Measurements from ENCODE around the gene SCYGR8.
"Not testable (repeated sequence)": the region's sequence is repeated elsewhere in the genome, so short reads cannot be mapped to it uniquely, and the experiment has no call there.

Gene SCYGR8, protein sequence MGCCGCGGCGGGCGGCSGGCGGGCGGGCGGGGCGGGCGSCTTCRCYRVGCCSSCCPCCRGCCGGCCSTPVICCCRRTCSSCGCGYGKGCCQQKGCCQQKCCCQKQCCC

GRCh38 chr2:227745594-227745993 is at the start of gene SCYGR8:
TSS of gene SCYGR8 (plus strand) at chr2:227745894. CDS start at chr2:227745894, 0 bp downstream.
- no peak for DNase-seq

DNA sequence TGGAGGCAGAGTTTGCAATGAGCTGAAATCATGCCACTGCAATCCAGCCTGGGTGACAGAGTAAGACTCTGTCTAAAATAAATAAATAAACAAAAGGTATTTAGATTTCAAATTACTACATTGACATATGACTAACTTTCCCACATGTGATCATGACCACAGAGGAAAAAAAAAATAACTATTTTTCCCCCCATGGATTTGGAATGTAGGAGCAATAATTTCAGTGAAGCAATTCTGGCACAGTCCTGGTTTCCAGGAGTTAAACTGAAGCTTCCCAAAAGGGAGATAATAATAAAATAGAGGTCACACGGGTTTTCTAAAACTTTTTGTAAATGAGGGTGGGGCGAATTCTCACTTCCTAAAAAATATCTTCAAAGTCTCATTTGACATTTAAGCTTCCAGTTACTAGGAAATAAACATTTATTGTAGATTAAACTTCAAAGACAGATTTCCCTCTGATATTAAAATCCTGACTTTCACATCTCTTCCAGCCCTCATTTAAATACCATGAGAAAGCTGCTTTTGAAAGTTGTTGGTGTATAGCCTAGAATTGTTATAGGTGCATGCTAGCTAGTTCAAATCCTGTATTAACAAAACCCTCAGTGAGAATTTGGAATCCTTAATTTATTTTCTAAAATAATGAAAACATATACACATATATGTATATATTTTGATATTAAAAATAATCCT is 48.6 kb upstream of the SCYGR8 start:
- DNase-seq: no peak

DNA sequence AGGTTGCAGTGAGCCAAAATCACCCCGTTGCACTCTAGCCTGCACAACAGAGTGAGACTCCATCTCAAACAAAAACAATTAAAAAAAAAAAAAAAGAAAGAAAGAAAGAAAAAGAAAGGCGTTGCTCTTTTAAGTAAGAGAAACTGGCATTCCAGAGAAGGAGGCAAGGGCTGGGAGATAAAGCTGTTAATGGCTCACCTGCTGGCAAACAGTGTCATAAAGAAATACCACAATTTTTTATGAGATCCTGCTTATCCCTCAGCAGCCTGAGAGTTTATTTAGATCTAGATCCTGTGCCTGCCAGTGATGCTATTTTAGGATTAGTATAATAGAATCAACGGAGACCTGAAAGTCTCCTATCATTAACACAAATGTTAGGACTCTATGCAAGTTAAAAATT is 44.1 kb upstream of the SCYGR8 start:
- DNase-seq: no peak

- DNase-seq: peak; percentile 81
Observed at GRCh38 chr2:227703280-227703732, 42.4 kb upstream of the SCYGR8 start.

- DNase-seq: no peak
Observed at GRCh38 chr2:227703961-227704360, 41.7 kb upstream of the SCYGR8 start.

DNA sequence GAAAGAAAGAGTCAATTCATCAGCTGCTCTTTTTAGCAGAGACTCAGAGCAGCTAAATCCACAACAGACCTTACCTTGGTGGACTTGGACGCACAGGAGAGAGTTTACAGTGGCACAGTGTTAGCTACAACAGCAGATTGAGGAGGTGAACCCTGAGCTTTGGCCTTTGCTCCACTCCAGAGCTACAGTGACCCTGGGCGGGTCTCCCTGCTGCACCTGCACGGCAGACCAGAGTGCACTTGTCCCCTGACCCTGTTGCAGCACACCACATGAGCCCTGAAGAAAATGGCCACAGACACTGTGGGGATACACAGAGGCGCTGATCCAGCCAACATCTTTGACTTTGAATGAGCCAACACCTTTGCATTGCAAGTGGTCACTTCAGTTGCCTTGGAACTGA is 38.8 kb upstream of the SCYGR8 start:
- no peak for DNase-seq

DNA sequence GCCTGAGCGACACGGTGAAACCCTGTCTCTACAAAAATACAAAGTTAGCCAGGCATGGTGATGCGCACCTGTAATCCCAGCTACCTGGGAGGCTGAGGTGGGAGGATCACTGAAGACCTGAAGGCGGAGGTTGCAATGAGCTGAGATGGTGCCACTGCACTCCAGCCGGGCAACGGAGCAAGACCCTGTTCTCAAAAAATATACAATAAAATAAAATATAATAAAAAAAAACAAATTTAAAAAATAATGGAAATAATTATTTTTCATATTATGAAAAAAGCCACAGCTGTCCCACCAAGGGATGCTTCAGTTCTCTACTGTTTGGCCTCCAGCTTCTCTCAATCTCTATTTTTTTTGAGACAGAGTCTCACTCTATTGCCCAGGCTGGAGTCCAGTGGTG is 38.3 kb upstream of the SCYGR8 start:
- DNase-seq: no peak

GRCh38 chr2:227710986-227711385 is 34.7 kb upstream of the SCYGR8 start:
- no peak for DNase-seq

DNA sequence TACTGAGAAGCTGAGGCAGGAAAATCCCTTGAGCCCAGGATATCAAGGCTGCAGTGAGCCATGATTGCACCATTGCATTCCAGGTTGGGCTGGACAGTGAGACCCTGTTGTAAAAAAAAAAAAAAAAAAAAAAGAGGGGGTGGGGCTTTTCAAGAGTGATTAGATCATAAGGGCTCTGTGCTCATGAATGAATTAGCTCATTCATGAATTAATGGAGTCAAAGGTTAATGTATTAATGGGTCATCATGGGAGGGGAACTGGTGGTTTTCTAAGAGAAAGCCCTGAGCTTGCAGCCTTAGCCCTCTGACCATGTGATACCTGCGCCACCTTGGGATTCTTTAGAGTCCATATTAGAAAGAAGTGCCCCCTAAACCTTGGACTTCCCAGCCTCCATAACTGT is 32.4 kb upstream of the SCYGR8 start:
- no peak for DNase-seq

GRCh38 chr2:227716501-227716900 is 29.2 kb upstream of the SCYGR8 start:
- no peak for DNase-seq

GRCh38 chr2:227717687-227718567 is 27.8 kb upstream of the SCYGR8 start, which contains the start of gene SLC19A3:
TSS of gene SLC19A3 (minus strand) at chr2:227718028. CDS start at chr2:227702318, 15,710 bp downstream.
- DNase-seq: peak; percentile 85

GRCh38 chr2:227719641-227720040 is 26.1 kb upstream of the SCYGR8 start:
- no peak for DNase-seq

DNA sequence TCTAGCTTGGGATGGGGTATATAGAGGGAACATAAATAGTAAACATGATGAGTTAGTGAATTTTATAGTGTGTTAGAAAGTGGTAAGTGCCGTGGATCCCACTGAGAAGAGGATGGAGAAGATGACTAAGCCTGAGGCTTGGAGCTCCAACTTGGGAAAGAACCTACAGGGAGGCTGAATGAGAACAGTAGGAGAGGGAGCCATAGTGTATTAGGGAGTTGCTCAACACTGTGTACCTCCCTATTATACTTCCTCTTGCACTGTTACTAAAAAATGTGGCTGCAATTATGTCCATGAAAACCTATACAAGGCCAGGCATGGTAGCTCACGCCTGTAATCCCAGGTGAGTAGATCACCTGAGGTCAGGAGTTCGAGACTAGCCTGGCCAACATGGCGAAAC is 25.0 kb upstream of the SCYGR8 start:
- no peak for DNase-seq

DNA sequence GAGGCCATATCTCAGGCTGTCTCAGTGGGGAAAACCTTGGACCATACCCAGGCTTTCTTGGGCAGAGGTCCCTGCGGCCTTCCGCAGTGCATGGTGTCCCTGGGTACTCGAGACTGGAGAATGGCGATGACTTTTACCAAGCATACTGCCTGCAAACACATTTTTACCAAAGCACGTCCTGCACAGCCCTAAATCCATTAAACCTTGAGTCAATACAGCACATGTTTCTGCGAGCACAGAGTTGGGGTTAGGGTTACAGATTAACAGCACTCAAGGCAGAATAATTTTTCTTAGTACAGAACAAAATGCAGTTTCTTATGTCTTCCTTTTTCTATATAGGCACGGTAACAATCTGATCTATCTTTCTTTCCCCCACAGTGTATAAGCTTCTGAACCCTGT is 22.9 kb upstream of the SCYGR8 start:
- not testable (repeated sequence) for DNase-seq

GRCh38 chr2:227724394-227725039 is 21.2 kb upstream of the SCYGR8 start, which contains the start of gene SCYGR6:
TSS of gene SCYGR6 (minus strand) at chr2:227724757. CDS start at chr2:227724757, 0 bp downstream.
- no peak for DNase-seq

- no peak for DNase-seq
Observed at GRCh38 chr2:227728035-227728434, 17.7 kb upstream of the SCYGR8 start, which contains the start of gene SCYGR7. TSS of gene SCYGR7 (plus strand) at chr2:227728335. CDS start at chr2:227728335, 0 bp downstream.

GRCh38 chr2:227739351-227739750 is 6.3 kb upstream of the SCYGR8 start:
- no peak for DNase-seq

DNA sequence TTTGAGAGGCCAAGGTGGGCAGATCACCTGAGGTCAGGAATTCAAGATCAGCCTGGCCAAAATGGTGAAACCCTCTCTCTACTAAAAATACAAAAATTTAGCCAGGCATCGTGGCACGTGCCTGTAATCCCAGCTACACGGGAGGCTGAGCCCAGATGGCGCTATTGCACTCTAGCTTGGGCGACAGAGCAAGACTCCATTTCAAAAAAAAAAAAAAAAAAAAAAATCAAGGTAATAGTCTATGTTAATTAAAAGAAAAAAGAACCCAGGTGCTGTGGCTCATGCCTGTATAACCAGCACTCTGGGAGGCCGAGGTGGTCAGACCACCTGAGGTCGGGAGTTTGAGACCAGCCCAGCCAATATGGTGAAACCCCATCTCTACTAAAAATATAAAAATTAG is 5.0 kb upstream of the SCYGR8 start:
- not testable (repeated sequence) for DNase-seq

- DNase-seq: no peak
Observed at GRCh38 chr2:227748079-227748478, 2.4 kb downstream of the SCYGR8 start.

- not testable (repeated sequence) for DNase-seq
Observed at GRCh38 chr2:227756261-227756660, 10.6 kb downstream of the SCYGR8 start.

DNA sequence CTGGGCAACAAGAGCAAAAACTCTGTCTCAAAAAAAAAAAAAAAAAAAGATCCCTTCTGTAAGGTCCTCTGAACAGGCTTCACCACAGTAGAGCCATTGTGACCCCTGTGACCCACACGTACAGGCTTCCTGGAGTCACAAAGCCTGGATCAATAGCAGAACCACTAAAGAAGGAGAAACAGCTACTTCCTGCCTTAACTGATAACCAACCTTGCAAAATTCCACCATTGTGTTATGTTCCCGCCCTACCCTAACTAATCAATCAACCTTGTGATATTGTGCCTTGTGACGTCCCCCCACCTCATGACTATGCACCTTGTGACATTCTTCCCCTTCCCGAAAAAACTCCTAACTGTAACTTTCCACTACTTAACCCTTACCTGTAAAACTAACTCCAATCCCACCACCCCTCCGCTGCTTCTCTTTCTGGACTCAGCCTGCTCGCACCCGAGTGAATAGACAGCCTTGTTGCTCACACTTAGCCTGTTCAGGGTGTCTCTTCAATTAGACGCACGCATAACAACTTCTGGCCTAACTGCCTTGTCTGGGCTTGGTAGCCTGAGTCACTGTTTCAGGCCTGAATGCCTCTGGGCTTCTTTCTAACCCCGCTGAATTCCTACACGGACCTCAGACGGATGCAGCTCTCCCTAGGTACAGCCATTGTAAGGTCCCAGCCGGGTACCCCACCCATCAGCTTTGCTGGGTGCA is 13.9 kb downstream of the SCYGR8 start:
- DNase-seq: no peak

All from NCI-H510A treated with DMSO at 0.1 percent for 48 hours (cell line).